A549 treated with CORT108297 at 1 μM for 4 hours (cell line): Measurements from ENCODE around the gene TDO2. TPM values are rescaled to one million over a fixed set of nuclear protein-coding genes. Genes with fewer than 3 reads are reported as not detected.

Experiments used
- total RNA-seq: library from RNA; stranded (reverse); fragments of 200-300 nt; extraction: Qiagen RNA extraction; gene quantifications from 5 replicates; pipeline ENCODE4 v1.2.3, GENCODE V29; 2022

The TDO2 gene
- 0.43 to 1.2 TPM (median 0.90 TPM) in 5 replicates for total RNA-seq

GRCh38 chr4:155903453-155903852 is at the start of gene TDO2:
TDO2 (plus strand) TSS chr4:155903696; CDS start chr4:155903759, 63 bp downstream.

DNA sequence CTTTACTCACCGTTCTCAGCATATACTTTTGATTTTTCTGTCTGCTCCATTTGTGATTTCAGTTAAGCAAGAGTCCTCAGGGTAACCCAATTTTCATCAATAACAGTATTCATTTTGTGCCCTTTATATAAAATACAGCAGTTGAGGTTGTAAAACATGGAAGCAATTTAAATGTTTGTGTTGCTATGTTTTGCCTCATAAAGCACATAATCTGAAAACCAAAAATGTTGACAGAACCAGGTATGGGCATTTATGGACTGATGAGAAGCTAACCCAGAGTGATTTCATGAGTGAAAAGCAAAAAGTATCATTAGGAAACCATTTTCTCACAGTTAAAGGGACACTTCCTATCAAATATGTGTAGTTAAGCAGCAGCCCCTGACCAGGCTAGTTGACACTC is 37.3 kb upstream of the TDO2 start, which contains the start of gene ASIC5:
Gene ASIC5, minus strand, starts transcription at position 101 of the 400 bp plus-strand sequence. Its CDS starts 51 bp downstream, at position 50.

DNA sequence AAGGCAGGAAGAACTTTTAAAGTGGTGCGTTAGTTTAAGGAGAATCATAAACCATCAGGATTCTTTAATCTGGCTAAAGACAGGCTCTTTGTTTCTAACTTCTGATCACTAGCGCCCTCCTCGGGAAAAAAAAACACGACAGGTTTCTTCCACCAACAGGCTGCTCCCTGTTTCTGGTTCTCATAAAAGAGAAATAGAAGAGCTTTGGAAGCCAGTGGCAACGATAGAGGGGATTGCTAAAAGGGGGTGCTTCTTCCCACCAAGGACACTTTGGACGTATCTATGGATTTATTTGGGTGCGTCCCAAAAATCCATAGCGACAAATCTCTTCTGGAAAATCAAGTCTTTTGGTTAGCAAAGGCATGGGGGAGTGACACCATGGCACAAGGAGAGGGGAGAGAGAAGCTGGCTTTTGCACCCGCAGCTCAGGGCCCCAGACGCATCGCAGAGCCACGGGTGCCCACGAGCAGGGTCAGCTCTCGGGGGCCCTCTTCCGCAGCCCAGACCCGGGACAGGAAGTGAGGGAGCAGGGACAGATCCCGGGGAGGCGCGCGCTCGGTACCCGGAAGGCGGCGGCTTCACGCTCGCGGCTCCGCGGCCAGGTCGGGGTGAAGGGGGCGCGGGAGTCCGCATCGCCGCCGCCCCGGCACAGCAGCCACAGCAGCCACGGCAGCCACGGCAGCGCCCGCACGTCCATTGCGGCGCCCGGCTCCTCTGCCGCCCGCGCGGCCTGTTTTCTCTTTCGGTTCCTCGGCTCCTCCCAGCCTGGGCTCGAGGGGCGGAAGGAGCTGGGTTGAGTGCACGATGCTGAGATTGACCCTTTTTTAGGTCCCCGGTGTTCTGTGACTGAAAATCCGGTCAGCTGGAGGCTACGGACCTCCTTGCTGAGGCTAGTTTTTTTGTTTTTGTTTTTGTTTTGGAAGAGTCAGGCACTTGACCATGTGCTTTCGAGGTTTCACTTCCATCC is 49.9 kb downstream of the TDO2 start, which contains the start of gene CTSO:
Gene CTSO, minus strand, starts transcription at position 716 of the 967 bp plus-strand sequence. Its CDS starts 19 bp downstream, at position 697.

Other genes with a start within 250 kb of the TDO2 start
- gene GUCY1A1, start 236.8 kb upstream of the TDO2 start, total RNA-seq = not detected in 5 replicates
- gene GUCY1B1, start 144.7 kb upstream of the TDO2 start, total RNA-seq = 0.18 to 0.38 TPM (median 0.25 TPM) in 5 replicates
- not detected in 5 replicates for gene ASIC5, start 37.4 kb upstream of the TDO2 start, total RNA-seq
- 0.74 to 1.2 TPM (median 0.96 TPM) in 5 replicates for gene CTSO, start 50.2 kb downstream of the TDO2 start, total RNA-seq